NT2/D1 (cell line): ENCODE data around the gene SLC19A1.

ENCODE experiments used
- DNase-seq: peaks from one replicate; pipeline ENCODE4 v3.0.0-alpha.2; 2011; ENCODE audit warnings: low read depth, low spot score
- H3K27me3 ChIP-seq: 2 replicates; pipeline ENCODE4 v1.6.0; 2011; ENCODE audit warnings: mild to moderate bottlenecking; ENCODE audit not compliant: insufficient read length, insufficient read depth
- H3K36me3 ChIP-seq: 2 replicates; pipeline ENCODE4 v1.6.1; 2011; ENCODE audit warnings: mild to moderate bottlenecking, low read length, mixed read lengths; ENCODE audit not compliant: insufficient read depth, insufficient read length
- H3K4me1 ChIP-seq: 2 replicates; pipeline ENCODE4 v1.5.1; 2011; ENCODE audit not compliant: insufficient read depth, insufficient read length
- H3K4me3 ChIP-seq: 2 replicates; pipeline ENCODE4 v1.5.1; 2011; ENCODE audit warnings: low read depth; ENCODE audit not compliant: insufficient read length
- H3K9ac ChIP-seq: 2 replicates; pipeline ENCODE4 v1.6.0; 2011; ENCODE audit warnings: low read depth; ENCODE audit not compliant: insufficient read length
- H3K9me3 ChIP-seq: 2 replicates; pipeline ENCODE4 v1.5.1; 2011; ENCODE audit warnings: mild to moderate bottlenecking, low read length; ENCODE audit not compliant: insufficient read depth
- SUZ12 ChIP-seq: IDR thresholded peaks from 2 replicates; pipeline ENCODE4 v1.6.1; 2011; ENCODE audit not compliant: insufficient read length, insufficient read depth; ENCODE audit errors: extremely low read depth
- YY1 ChIP-seq: IDR thresholded peaks from 2 replicates; pipeline ENCODE4 v1.6.1; 2011; ENCODE audit not compliant: insufficient read length, insufficient read depth
- ZNF274 ChIP-seq: IDR thresholded peaks from 2 replicates; pipeline ENCODE4 v1.6.1; 2011; ENCODE audit warnings: mild to moderate bottlenecking, low read depth, low read length

Gene SLC19A1

GRCh38 chr21:45580181-45580575 is 37.9 kb upstream of the SLC19A1 start:
- DNase-seq = no peak
- Histone ChIP-seq H3K4me3 (no peak overlapping the region), H3K36me3 (no peaks in the 10 kb centered on the region), H3K9ac (no peak overlapping the region), H3K4me1 (peaks cover 7% of the 10 kb centered on the region), H3K27me3 (peaks cover 20% of the 10 kb centered on the region), H3K9me3 (peaks cover 33% of the 10 kb centered on the region)
- TF ChIP-seq YY1 (no peak), SUZ12 (no peak), ZNF274 (no peak)

GRCh38 chr21:45579383-45580180 is 37.3 kb upstream of the SLC19A1 start:
- TF ChIP-seq SUZ12 = no peak
- no peak for TF ChIP-seq ZNF274
- TF ChIP-seq YY1 = no peak
- H3K36me3 ChIP-seq = no peaks in the 10 kb centered on the region
- peaks cover 9% of the 10 kb centered on the region for H3K4me1 ChIP-seq
- peaks cover 20% of the 10 kb centered on the region for H3K27me3 ChIP-seq
- H3K9ac ChIP-seq = no peak overlapping the region
- H3K9me3 ChIP-seq = peaks cover 27% of the 10 kb centered on the region
- DNase-seq = no peak
- no peak overlapping the region for H3K4me3 ChIP-seq

- Histone ChIP-seq H3K27me3 (peaks cover 20% of the 10 kb centered on the region), H3K9ac (no peak overlapping the region), H3K4me1 (peaks cover 14% of the 10 kb centered on the region), H3K9me3 (peaks cover 20% of the 10 kb centered on the region), H3K36me3 (no peaks in the 10 kb centered on the region), H3K4me3 (no peak overlapping the region)
- TF ChIP-seq ZNF274 = no peak
- TF ChIP-seq YY1 = no peak
- no peak for TF ChIP-seq SUZ12
- DNase-seq = no peak
These were observed 36.7 kb upstream of the SLC19A1 start for GRCh38 chr21:45578811-45579381.

- Histone ChIP-seq H3K36me3 (no peaks in the 10 kb centered on the region), H3K4me1 (peaks cover 14% of the 10 kb centered on the region), H3K9me3 (peaks cover 14% of the 10 kb centered on the region), H3K27me3 (peaks cover 20% of the 10 kb centered on the region), H3K9ac (peak overlapping the region; percentile 2), H3K4me3 (no peak overlapping the region)
- no peak for DNase-seq
- TF ChIP-seq YY1 (no peak), ZNF274 (no peak), SUZ12 (no peak)
These were observed 36.0 kb upstream of the SLC19A1 start for GRCh38 chr21:45578176-45578801.

GRCh38 chr21:45577801-45578175 is 35.5 kb upstream of the SLC19A1 start:
- H3K9ac ChIP-seq = no peak overlapping the region
- H3K4me1 ChIP-seq = peaks cover 14% of the 10 kb centered on the region
- TF ChIP-seq SUZ12 (no peak), ZNF274 (no peak), YY1 (no peak)
- H3K36me3 ChIP-seq = no peaks in the 10 kb centered on the region
- H3K27me3 ChIP-seq = peaks cover 20% of the 10 kb centered on the region
- DNase-seq = no peak
- peaks cover 9% of the 10 kb centered on the region for H3K9me3 ChIP-seq
- no peak overlapping the region for H3K4me3 ChIP-seq

GRCh38 chr21:45576838-45577737 is 34.8 kb upstream of the SLC19A1 start:
- no peak for TF ChIP-seq YY1
- no peak for TF ChIP-seq ZNF274
- no peak for TF ChIP-seq SUZ12
- peaks cover 14% of the 10 kb centered on the region for H3K4me1 ChIP-seq

More at GRCh38 chr21:45576838-45577737, 34.8 kb upstream of the SLC19A1 start:
- H3K9ac ChIP-seq = no peak overlapping the region
- peaks cover 2% of the 10 kb centered on the region; the same call in 1 of the 2 replicates for H3K9me3 ChIP-seq
- no peak overlapping the region for H3K4me3 ChIP-seq
- H3K27me3 ChIP-seq = peaks cover 23% of the 10 kb centered on the region
- no peaks in the 10 kb centered on the region for H3K36me3 ChIP-seq
- DNase-seq = no peak
